Limb (tissue), 2 donors: ENCODE results near the gene CR1.
A peak's percentile ranks its signal among the peaks of the same experiment; 100 is the strongest.
"Not testable (repeated sequence)": the region's sequence is repeated elsewhere in the genome, so short reads cannot be mapped to it uniquely, and the experiment has no call there.

ENCODE experiments used
- DNase-seq, 2 donors: peaks; one replicate each; pipeline ENCODE4 v3.0.0-alpha.2; 2016; ENCODE audit errors: extremely low spot score in 2 of 2

The CR1 gene

GRCh38 chr1:207670997-207671396 lies 175.0 kb downstream of the CR1 start:
- DNase-seq: no peak

- DNase-seq: no peak
Observed at GRCh38 chr1:207672522-207673130, 176.7 kb downstream of the CR1 start.

- DNase-seq: no peak
Observed at GRCh38 chr1:207673399-207673798, 177.4 kb downstream of the CR1 start.

GRCh38 chr1:207676153-207676552 lies 180.2 kb downstream of the CR1 start:
- no peak for DNase-seq

- peak in 1 of 2 donors; percentile 2 for DNase-seq
Observed at GRCh38 chr1:207680590-207681388, 184.8 kb downstream of the CR1 start.

- not testable (repeated sequence) for DNase-seq
Observed at GRCh38 chr1:207682872-207683434, 187.0 kb downstream of the CR1 start.

GRCh38 chr1:207690551-207690950 lies 194.6 kb downstream of the CR1 start:
- DNase-seq: not testable (repeated sequence)

- DNase-seq: no peak
Observed at GRCh38 chr1:207691010-207691409, 195.1 kb downstream of the CR1 start.
